CD4-positive, alpha-beta T cell treated with Interleukin-17A for 1 hour (primary cell): ENCODE results near the gene SFSWAP.
"Not testable (repeated sequence)": the region's sequence is repeated elsewhere in the genome, so short reads cannot be mapped to it uniquely, and the experiment has no call there.

Source experiments
- DNase-seq: peaks from one replicate; pipeline ENCODE4 v3.0.0-alpha.2; 2020

SFSWAP gene

DNA sequence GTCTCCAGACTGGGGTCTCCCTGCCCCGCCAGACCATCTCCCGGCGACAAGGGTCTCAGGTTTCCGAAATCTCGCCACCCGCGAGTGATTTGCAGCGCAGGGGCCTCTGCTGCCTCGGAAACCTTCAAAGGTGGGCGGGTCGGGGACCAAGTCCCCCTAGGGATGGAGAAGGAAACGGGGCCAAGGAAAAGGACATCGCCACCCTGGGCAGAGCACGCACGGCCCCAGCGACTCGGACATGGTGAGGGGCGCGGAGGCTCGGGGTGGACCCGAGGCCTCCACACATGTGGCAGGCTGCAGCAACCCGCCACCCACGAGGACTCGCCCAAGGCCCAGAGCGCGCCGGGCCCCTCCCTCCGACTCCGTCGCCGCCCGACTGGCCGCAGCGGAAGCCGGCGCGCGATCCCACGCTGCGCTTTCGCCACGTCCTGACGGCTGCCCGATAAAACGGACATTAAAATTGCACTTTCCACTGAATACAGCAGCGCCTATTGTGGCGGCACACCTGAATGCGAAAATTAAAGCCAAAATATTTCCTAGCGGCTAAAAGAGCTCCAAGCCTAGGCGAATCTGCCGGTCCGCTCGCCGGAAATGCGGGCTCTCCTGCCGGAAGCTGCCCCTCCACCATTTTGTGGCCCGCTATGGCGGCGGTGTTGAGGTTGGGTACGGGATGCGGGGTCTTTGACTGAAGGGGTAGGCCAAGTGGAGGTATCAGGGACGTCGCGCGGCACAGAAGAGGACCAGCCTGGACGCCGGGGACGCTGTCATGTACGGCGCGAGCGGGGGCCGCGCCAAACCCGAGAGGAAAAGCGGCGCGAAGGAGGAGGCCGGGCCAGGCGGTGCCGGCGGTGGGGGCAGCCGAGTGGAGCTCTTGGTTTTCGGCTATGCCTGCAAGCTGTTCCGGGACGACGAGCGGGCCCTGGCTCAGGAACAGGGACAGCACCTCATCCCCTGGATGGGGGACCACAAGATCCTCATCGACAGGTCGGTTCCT is at the start of gene SFSWAP:
Gene SFSWAP (plus strand): TSS at position 627 of the 994 bp plus-strand sequence. CDS start 140 bp downstream, at position 767.
- DNase-seq: peak; percentile 82

DNA sequence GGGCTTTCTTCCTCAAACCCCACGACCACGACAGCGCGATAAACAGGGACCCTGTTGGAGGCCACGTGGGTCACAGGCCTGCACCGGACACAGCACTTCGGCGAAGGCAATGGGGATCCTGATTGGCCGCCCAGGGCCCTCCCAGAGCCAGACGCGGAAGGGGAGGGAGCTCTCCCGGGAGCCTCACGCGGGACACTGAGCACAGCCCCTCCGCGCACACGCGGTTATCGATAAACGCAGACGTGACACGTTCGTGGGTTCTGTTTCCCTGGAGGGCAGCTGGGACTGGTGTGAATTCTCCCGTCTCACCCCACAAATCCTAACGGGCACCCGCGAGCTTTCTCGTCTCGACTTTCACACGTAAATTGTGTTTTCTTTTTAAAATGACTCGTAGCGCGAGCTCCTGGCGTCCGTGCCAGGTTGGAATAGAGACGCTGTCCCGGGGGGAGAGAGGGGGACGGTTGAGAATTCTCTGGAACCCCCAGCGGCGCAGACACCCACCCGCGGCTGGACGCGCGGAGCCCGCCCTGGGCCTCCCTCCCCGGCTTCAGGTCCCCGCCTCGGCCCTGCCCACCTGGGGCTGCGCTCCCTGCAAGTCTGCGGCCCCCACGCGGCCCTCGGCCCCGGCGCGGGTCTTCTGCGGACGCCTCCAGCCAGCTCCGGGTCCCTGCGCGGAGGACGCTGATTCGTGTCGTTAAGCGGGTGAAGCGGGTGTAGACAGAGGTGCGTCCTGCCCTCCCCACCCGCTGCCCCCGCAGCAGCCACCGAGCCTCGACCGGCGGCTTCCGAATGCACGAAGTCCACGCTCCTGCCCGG is 49.5 kb upstream of the SFSWAP start:
- DNase-seq: not testable (repeated sequence)

GRCh38 chr12:131661986-131662288 is 49.0 kb upstream of the SFSWAP start:
- DNase-seq: not testable (repeated sequence)

- not testable (repeated sequence) for DNase-seq
Measured at GRCh38 chr12:131662346-131662745, 48.5 kb upstream of the SFSWAP start.

DNA sequence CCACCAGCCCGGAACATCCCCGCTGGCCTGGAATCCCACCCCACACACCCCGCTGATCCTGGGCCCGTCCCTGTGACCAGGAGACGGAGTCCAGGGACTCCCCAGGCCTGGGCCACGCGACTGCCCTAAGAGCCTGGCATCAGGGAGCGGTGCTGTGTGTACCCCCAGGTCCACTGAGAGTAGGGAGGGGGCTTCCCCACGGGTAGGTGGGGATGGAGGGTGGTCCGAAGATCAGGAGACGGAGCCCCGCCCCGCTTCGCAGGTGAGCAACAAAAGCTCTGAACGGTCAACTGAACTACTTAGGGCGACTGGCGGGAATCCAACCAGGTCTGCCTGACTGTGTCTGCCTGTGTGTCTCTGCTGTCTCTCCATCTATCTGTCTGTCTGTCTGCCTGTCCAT is 45.2 kb upstream of the SFSWAP start:
- DNase-seq: not testable (repeated sequence)

DNA sequence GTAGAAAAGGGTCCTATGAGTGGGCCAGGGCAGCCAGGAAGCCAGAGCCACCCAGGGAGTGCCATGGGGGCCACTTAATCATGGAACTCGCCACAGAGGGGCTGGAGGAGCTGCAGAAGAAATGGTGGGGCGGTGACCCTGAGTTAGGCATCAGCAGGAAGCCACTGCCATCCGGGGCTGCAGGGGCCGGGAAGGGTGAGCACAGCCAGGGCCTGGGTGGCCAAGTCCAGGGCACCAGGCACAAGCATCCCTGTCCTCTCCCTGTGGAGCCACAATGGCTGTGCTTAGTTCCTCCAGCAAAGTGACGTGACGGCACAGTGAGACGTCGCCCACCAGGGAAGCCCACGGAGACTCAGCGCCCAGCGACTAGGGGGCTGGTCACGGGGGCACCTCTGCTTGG is 44.4 kb upstream of the SFSWAP start:
- not testable (repeated sequence) for DNase-seq

DNA sequence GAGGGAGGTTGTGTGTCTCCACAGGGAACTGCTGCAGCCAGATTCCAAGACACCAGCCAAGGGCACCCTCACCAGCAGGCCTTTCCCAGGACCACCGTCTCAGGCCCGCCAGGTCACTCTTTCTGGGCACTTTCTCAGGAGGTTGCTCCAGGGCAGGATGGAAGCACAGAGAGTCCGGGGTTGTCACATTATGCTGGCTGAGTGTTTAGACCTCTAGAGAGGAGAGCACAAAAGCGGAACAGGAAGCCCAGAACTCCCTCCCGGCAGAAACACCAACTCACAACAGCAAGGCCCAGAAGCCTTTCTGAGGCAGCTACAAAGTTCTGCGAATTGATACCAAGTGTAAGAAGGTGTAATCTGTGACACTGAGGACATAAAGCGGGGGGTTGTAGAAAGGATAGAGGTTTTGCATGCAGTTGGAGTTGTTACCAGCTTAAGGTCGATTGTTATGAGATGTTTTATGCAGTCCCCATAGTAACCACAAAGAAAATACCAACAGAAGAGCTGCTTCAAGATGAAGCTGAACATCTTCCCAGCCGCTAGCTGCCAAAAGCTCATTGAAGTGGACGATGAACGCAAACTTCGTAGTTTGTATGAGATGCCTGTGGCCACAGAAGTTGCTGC is 43.8 kb upstream of the SFSWAP start:
- DNase-seq: peak; percentile 7

DNA sequence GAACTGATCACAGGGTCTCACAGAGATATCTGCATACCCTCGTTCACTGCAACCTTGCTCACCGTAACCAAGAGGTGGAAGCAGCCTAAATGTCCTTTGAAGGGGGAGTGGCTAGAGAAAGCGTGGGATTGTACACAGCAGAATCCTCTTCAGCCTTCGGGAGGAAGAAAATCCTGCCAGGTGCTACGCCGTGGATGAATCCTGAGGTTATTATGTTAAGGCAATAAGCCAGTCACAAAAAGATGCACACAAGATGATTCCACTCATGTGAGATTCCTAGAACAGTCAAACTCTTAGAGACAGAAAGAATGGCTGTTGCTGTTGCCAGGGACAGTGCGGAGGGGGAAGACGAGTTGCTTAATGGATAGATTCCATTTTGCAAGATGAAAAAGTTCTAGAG is 39.6 kb upstream of the SFSWAP start:
- no peak for DNase-seq

DNA sequence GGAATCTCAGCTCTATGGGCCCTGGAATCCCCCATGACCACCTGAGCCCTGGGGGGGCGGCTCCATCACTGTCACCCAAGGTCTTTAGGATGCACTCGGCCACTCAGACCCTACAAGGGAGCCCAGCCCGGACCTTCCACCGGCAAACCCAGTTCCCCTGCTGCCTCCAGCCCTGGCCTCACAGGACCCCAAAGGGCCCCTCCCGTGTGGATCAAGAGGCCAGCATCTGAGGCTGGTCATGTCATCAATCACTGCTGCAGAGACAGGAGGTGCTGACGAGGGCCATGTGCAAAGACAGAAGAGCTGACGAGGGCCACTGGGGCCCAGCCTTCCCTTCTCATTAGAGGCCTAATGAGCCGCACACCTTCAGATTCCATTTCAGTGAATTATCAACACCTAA is 39.0 kb upstream of the SFSWAP start:
- no peak for DNase-seq

DNA sequence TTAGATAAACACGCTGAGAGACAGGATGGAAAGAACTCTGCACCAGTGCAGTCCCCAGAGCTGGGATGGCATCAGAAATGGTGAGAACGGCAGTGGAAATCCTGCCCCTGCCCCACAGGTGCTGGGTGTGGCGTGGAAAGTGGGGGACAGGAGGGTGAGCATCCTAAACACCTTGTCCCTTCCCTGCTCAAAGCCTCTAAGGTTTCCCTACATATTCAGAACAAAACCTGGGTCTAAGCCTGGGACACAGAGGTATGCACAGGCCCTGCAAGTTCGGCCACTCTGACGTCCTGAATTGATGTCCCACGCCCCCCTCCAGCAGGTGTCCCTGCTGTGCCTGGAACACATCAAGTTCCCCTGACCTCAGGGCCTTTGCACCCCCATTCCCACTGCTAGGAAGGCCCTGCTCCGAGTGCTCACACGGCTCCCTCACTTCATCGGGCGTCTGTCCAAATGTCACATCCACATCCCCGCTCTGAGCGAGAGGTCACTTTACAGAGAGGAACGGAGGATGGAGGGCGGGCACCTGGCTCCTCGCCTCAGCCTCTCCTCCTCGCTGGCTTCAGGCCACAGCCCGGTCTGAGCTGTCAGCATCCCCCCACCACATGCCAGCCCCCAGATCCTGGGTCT is 38.5 kb upstream of the SFSWAP start:
- DNase-seq: no peak

GRCh38 chr12:131672941-131673887 is 37.7 kb upstream of the SFSWAP start:
- DNase-seq: no peak

GRCh38 chr12:131673888-131674257 is 37.0 kb upstream of the SFSWAP start:
- no peak for DNase-seq

DNA sequence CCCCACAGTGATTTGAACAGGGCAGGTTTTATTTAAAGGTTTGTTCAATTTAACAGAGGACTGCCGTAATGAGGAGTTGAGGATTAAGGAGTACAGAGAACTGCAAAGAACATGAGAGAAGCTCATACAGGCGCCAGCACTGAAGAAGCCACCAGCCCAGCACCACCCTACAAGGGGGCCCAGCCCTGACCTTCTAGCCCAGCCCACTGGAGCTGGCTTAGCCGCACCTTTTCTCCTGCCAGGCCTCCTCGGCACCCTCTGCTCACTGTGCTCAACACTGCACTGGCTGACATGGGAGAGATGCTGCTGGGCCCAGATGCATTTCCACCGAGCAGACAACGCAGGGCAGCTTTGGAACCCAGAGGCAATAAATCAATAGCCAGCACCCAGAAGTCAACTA is 36.5 kb upstream of the SFSWAP start:
- no peak for DNase-seq

DNA sequence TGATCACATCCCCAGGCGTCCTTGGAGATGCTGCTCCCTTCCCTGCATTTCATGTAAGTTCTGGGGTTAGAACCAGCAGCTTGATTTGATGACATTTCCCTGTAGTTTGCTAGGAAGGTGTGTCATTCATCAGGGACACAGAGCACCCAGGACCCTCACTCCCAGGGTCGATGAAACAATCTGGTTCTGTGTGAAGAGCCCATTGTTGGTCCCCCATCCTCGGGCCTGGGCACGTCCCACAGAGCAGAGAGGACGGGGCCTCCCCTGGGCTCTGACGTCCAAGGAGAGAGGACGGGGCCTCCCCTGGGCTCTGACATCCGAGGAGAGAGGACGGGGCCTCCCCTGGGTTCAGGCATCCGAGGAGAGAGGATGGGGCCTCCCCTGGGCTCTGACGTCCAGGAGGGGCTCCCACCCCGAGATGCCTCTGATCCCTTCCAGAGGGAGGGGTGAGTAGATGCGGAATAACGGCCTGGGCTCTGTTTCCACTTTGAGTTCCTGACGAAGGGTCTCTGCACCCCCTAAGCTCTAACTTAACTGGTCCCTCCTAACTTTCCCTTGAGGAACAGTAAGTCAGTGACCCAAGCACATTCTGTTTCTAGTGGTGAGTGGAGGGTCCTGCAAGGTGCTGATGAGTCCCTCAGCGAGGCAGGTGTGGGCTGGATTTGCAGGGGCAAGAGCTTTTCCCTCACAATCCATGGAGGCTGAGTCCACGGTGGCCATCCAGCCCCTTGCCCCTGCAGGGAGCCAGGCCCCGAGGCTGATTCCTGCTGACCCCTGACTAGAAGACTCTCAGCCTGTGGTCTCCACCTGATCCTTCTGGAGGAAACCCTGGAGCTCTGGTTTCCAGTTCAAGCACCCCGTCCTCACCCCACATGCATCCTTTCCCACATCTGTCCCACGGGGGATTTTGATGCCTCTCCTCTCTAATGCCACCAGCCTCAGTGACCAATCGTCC is 35.5 kb upstream of the SFSWAP start:
- DNase-seq: no peak

- no peak for DNase-seq
Measured at GRCh38 chr12:131676544-131676943, 34.3 kb upstream of the SFSWAP start.

DNA sequence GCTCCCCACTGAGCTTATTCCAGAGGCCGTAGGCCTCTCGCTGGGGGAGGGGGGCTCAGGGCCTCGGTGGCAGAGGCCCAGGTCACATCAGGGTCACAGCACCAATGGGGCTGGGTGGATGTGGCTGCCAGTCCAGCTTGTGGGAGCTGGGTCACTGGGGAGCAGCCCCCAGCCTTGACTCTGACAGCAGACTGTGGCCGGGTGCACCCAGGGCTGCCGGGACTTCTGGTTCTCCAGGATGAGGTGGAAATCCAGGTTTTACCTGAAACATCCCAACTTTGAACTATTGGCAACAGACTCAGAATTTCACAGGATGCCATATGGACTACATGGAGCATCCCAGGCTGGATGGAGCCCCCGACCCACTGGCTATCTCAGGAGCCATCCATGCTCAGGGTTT is 33.8 kb upstream of the SFSWAP start:
- not testable (repeated sequence) for DNase-seq

DNA sequence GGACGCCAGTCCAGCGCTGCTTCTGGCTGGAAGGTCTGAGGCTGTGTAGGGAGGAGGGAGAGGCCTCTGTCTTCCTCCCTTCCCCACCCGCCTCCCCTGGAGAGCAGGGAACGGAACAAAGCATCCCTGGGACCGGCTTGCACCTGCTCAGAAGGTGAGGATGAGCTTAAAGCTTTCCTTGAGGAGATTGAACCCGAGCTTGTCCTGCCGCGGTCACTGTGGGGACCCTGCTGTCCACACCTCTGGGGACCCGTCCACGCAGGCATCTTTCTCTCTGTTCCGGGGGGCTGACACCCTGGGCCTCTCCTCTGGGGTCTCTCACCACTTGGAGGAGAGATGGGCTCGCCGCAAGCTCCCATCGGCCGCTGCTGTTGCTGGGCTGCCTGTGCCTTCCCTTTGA is 33.2 kb upstream of the SFSWAP start:
- DNase-seq: no peak

DNA sequence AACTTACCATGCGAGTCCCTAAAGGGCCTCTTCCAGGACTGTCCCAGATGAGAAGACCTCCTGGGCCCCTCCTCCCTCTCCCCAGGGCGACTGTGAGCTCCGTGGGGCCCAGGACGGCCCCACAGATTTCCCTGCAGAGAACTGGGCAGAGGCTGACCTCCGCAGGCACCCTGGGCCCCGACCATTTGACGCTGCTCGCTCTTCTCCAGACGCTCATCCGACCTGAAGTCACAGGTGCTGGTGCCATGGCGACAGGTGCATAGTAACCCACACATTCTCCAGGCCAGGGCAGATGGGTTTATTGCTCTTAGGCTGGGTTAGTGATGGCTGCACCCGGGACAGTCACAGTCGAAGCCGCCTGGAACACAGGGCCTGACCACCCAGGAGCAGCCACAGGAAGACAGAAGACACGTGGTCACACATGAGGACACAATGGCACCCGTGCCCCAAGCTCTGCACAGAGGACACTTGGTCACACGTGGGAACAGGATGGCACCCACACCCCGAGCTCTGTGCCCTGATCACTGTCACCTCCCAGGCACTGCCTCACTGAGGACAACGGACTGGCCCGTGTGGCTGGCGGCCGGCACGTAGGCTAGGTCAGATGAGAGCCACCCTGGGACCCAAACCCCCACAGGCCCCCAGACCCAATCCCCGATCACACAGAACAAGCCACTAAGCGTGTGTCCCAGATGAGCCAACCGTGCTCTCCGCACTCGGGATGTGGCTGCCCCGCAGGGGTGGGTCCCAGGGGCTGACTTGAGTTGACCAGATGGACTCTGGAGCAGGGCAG is 32.3 kb upstream of the SFSWAP start:
- DNase-seq: not testable (repeated sequence)

GRCh38 chr12:131679186-131679585 is 31.7 kb upstream of the SFSWAP start:
- DNase-seq: not testable (repeated sequence)

DNA sequence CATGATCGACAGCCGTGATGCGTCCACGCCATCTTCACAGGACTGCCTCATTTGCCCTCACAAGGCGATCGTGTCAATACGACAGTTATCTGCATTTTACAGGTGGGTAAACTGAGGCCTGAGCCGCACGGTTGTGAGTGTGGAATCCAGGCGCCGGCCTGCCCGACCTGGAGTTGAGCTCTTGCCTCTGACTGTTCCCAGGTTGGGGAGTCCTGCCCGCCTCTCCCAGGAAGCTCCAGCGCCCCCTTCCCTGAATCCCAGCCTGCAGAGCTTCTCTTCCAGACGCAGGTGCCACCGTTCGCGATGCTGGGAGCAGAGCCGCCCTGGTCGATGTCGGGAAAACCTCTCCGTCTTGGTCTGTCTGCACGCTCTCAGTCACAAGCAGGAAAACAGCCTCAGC is 31.1 kb upstream of the SFSWAP start:
- DNase-seq: not testable (repeated sequence)
